Measurements from ENCODE around the gene RASGRF1. TPM values are rescaled to one million over a fixed set of nuclear protein-coding genes. Genes with fewer than 3 reads are reported as not detected.

RASGRF1 gene
- polyA plus RNA-seq, 1 donor = 0.30 TPM

Other genes with a start within 250 kb of the RASGRF1 start
- 485 TPM for gene MORF4L1, start 217.9 kb downstream of the RASGRF1 start, polyA plus RNA-seq (ENCODE audit: insufficient read length)
- gene CTSH, start 145.7 kb downstream of the RASGRF1 start, polyA plus RNA-seq (ENCODE audit: insufficient read length) = 38.3 TPM
- 0.04 TPM for gene ANKRD34C, start 191.9 kb upstream of the RASGRF1 start, polyA plus RNA-seq (ENCODE audit: insufficient read length)
- 28.4 TPM for gene TMED3, start 220.3 kb upstream of the RASGRF1 start, polyA plus RNA-seq (ENCODE audit: insufficient read length)